Measurements from ENCODE around the gene SPAG9. TPM values are rescaled to one million over a fixed set of nuclear protein-coding genes. Genes with fewer than 3 reads are reported as not detected.

The SPAG9 gene
- polyA plus RNA-seq, 1 donor from 2014 or later: 6.1 TPM

DNA sequence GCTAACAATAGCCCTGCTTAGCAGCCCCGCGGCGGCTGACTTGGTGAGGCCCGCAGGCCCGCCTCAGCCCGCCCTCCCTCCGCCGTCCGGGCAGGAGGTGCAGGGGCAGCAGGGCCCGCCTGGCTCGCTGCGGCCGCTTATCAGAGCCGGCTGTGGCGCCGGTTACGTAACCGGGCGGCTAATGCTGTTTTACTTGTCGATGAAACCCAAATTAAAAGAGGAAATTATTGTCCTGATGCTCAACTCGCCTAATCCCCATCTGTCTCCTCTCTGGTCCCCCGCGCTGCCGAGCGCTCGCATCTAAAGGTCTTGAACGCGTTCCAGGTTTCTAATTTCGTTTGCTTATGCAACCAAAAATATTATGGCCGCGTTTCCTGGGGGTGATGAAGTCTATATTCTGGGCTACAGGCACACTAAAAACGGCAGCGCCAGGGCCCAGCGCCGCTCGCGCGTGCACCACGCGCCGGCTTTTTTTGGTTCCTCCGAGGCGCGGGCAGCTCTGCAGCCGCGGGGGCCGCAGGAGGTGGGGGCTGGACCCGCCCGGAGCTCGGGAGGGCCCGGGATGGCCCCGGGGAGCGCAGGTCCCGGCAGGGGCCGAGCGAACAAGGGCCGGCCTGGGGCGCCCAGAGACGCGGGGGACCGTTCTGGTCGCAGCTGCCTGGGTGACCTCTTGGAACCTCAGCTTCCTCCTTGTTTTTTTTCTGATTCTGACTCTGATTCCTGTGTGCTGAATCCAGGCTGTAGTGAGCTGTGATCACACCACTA, 189.3 kb downstream of the SPAG9 start:
- Mint-ChIP-seq H3K4me3 (peak overlapping the region; percentile 81 to 98 (median 88)), H3K27ac (peak overlapping the region in 2 of 3 donors; percentile 34 to 52), H3K36me3 (no peaks in the 10 kb centered on the region), H3K9me3 (no peaks in the 10 kb centered on the region), H3K4me1 (peaks cover 11 to 16% (median 13%) of the 10 kb centered on the region in 3 donors), H3K27me3 (peaks cover 14% of the 10 kb centered on the region)

DNA sequence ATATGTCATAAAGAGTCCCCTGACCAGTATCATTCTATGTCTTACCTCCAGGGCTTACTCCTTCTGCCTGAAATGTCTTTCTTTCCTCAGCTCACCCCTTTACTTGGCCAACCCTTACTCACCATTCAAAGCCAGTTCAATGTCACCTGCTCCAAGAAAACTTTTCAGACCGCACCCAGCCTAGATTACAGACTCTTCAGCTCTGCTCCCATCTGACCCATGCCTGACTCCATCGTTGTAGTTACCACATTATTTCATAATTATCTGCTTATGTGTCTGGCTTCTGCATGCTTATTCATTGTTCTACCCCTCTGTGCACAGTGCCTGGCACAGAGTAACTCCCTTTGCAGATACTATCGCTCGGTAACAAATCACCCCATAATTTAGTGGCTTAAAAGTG, 192.0 kb downstream of the SPAG9 start:
- Mint-ChIP-seq H3K4me3 (peak overlapping the region in 1 of 4 donors; percentile 19), H3K4me1 (peaks cover 11 to 16% (median 13%) of the 10 kb centered on the region in 3 donors), H3K9me3 (no peaks in the 10 kb centered on the region), H3K27me3 (peaks cover 14% of the 10 kb centered on the region), H3K27ac (no peak overlapping the region), H3K36me3 (no peaks in the 10 kb centered on the region)

DNA sequence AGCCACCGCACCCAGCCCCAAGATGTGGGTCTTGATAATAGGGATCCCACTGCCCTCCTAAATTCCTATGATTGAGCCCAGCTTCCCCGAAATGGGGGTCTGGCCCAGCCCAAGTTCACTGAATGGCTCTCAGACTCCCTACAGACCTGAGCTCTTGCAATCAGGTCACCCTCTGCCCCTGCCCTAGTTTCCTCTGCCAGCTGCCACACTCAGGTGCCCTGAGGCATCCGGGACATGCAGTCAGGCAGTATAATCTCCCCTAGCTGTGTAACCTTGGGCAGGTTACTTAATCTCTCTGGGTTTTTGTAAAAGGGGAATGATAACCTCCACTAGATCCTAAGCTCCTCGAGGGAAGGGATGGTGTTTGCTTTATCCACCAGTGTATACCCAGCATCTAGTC, 193.4 kb downstream of the SPAG9 start:
- no peaks in the 10 kb centered on the region for H3K36me3 Mint-ChIP-seq
- no peak overlapping the region for H3K4me3 Mint-ChIP-seq
- peaks cover 14% of the 10 kb centered on the region for H3K27me3 Mint-ChIP-seq
- H3K9me3 Mint-ChIP-seq: no peaks in the 10 kb centered on the region
- H3K27ac Mint-ChIP-seq: no peak overlapping the region
- peaks cover 11 to 16% (median 13%) of the 10 kb centered on the region in 3 donors for H3K4me1 Mint-ChIP-seq

DNA sequence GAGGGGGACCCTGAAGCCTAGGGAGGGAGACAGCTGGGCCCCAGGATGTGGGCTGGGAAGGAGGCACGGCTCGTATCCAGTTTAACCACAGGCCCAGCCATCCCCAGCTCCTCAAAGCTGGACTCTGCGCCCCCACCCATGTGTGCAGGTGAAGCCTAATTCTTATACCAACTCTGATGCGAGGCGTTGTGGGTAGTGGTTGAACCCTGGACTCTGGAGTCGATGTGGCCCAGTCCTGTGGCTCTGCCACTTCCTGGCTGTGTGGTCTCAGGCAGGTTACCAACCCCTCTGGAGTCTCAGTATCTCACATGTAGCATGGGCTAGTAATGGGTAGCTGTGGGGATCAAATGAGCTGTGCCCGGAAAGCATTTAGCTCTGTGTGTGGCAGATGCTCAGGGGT, 194.1 kb downstream of the SPAG9 start:
- H3K9me3 Mint-ChIP-seq: no peaks in the 10 kb centered on the region
- H3K4me3 Mint-ChIP-seq: no peak overlapping the region
- H3K4me1 Mint-ChIP-seq: peaks cover 10 to 18% (median 11%) of the 10 kb centered on the region in 3 donors
- no peak overlapping the region for H3K27ac Mint-ChIP-seq
- peaks cover 13% of the 10 kb centered on the region for H3K27me3 Mint-ChIP-seq
- H3K36me3 Mint-ChIP-seq: no peaks in the 10 kb centered on the region

DNA sequence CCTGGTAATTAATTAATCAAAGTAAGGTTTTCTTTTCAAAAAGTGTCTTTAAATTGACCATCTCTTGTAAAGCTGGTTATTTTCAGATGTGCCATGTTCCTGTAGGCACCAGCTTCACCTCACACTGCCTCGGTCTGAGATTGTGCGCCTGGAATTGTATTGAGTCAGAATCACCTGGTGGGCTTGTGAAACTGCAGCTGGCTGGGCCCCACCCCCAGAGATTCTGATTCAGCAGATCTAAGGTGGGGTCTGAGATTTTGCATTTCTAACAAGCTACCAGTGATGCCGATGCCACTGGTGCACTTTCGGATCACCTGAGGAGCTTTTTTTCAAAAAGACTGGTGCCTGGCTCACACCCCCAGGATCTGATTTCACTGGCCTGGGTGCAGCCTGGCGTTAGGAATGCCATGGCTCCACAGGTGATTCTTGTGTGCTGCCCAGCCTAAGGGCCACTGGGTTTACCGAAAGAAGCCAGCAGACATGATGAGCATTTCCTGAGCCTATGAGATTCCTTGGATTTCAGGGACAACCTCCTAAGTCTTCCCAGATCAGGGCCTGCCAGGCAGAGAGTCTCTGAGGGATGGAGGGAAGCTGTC, 195.3 kb downstream of the SPAG9 start:
- peaks cover 6 to 20% (median 8%) of the 10 kb centered on the region in 3 donors for H3K4me1 Mint-ChIP-seq
- no peak overlapping the region for H3K4me3 Mint-ChIP-seq
- H3K9me3 Mint-ChIP-seq: no peaks in the 10 kb centered on the region
- peaks cover 15% of the 10 kb centered on the region for H3K27me3 Mint-ChIP-seq
- no peaks in the 10 kb centered on the region for H3K36me3 Mint-ChIP-seq
- H3K27ac Mint-ChIP-seq: no peak overlapping the region

DNA sequence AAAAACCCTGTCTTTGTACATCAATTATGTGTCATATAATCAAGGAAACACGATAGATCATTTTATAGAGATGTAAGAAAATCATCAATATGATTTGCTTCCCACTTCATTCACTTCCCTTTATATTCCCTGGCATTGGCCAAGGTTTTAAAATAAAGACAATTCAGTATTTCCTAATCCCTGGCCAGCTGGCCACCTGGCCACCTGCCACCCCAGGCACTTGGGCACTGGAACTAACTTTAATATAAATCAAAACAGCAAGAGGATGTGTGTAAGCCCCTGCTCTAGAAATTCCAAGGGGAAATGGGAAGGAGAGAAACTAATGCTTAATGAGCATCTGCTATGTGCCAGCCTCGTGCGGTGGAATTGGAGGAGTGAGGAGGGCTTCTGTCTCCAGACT, 195.9 kb downstream of the SPAG9 start:
- Mint-ChIP-seq H3K27me3 (peaks cover 9% of the 10 kb centered on the region), H3K4me1 (peaks cover 2 to 17% (median 3%) of the 10 kb centered on the region in 3 donors)

DNA sequence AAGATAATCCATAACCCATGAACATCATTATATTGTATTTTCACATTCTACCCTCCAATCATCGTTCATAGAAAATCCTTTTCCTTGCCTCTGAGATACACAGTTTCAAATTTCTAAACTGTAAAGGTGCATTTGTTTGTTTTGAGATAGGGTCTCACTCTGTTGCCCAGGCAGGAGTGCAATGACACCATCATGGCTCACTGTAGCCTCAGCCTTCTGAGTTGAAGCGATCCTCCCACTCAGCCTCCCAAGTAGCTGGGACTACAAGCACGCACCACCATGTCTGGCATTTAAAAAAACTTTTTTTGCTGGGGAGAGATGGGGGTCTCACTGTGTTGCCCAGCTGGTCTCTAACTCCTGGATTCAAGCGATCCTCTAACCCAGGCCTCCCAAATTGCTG, 196.4 kb downstream of the SPAG9 start:
- Mint-ChIP-seq H3K27ac (no peak overlapping the region), H3K9me3 (no peaks in the 10 kb centered on the region), H3K36me3 (no peaks in the 10 kb centered on the region), H3K27me3 (peaks cover 5% of the 10 kb centered on the region), H3K4me3 (no peak overlapping the region), H3K4me1 (peaks cover 0 to 17% (median 3%) of the 10 kb centered on the region in 3 donors)

More for the DNA sequence above, 195.9 kb downstream of the SPAG9 start:
- Mint-ChIP-seq H3K4me3 (no peak overlapping the region), H3K9me3 (no peaks in the 10 kb centered on the region), H3K36me3 (no peaks in the 10 kb centered on the region), H3K27ac (no peak overlapping the region)

DNA sequence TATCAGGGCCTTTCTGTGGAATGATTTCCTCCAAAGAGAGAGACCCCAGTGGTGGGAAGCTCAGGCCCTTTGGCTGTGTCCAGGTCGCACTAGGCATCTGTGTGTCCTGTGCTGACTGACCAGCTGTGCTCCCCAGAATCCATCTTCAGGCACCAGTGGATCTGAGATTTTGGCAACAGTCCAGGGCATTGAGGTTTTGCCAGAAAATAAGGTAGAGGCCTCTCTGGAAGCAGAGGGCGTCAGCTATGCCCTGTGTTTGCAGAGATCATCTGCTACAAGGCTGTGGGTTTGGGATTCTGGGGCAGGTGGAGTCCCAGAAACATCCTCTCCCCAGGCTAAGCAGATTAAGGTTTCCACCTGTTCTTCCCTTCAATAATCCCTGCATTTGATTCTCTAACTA, 197.1 kb downstream of the SPAG9 start:
- H3K4me3 Mint-ChIP-seq: no peak overlapping the region
- no peaks in the 10 kb centered on the region for H3K36me3 Mint-ChIP-seq
- peaks cover 3% of the 10 kb centered on the region for H3K27me3 Mint-ChIP-seq
- H3K27ac Mint-ChIP-seq: no peak overlapping the region
- H3K9me3 Mint-ChIP-seq: no peaks in the 10 kb centered on the region
- H3K4me1 Mint-ChIP-seq: peaks cover 0 to 17% (median 4%) of the 10 kb centered on the region in 3 donors

DNA sequence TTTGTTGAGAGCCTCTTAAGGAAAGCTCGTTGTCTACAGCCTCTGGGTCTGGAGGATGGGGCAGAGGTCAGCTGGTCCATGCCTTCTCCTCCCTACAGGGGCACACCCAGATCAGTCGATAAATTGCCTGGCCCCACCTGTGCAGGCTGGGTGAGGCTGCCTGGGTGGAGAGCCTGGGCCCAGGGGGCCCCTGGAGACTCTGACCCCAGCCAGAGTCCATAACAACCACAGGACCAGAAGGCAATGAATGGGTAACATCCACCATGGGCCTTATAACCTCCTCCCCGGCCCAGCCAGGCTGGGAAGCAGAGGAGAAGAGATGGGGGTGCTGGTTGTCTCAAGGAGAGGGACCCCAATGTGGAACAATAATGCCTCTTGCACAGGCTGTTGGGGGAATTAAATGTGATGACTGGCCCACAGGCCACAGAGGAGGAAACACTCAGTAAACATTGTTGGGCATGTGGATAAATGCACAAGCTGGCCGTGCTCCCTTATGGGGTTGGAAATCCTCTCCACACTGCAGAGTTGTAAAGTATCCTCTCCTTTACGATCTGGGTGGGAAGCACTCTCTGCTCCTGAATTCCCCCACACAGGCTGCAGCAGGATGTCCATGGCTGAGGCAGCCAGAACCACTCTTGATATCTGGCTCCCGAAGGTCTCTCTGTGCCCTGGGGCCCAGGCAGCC, 197.8 kb downstream of the SPAG9 start:
- peaks cover 0 to 19% (median 4%) of the 10 kb centered on the region in 3 donors for H3K4me1 Mint-ChIP-seq

DNA sequence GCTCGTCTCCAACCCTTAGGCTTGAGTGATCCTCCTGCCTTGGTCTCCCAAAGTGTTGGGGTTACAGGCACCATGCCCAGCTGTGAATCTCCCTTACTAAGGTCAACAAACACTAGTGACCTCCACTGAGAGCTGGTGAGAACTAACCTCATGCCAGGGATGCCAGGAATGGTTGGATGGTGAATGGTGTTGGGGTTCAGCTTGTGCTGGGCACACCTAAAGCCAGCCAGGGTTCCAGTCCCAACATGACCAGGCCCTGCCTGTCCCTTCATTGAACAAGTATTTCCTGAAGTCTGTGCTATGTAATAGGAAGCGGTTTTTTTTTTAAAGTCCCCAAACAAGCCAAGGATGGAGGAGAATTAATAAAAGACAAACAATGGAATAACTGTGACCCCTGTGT, 198.6 kb downstream of the SPAG9 start:
- Mint-ChIP-seq H3K36me3 (no peaks in the 10 kb centered on the region), H3K4me3 (no peak overlapping the region), H3K4me1 (peaks cover 0 to 19% (median 4%) of the 10 kb centered on the region in 3 donors), H3K27ac (no peak overlapping the region), H3K9me3 (no peaks in the 10 kb centered on the region), H3K27me3 (peaks cover 6% of the 10 kb centered on the region)

More for the DNA sequence above, 197.8 kb downstream of the SPAG9 start:
- Mint-ChIP-seq H3K27me3 (peaks cover 3% of the 10 kb centered on the region), H3K9me3 (no peaks in the 10 kb centered on the region), H3K27ac (no peak overlapping the region), H3K36me3 (no peaks in the 10 kb centered on the region), H3K4me3 (no peak overlapping the region)

DNA sequence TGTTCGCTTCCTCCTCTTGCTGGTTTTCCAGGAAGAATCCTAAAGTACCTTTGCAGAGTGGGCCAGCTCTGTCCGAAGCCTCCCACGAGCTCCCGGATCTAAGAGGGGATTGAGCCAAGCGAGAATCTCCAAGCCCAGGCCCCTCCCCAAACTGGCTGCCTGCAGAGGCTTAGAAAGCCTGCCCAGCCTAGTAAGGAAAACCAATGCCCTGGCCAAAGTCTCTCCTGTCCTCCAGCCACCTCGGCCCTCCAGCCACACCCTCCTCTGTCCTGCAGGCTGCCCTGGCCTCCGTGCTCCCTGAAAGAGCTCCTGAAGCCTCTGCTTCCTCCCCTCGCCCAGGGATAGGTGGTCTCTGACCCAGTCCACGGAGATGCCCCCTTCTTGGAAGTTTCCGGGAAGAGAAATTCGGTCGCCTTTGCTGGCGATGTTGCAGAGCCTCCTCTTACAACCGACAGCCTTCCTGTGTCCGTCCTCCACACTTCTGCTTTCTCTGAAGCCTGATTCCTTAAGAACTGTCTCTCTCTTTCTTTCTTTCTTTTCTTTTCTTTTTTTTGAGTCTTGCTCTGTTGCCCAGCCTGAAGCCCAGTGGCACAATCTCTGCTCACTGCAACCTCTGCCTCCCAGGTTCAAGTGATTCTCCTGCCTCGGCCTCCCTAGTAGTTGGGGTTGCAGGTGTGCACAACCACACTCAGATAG, 199.6 kb downstream of the SPAG9 start:
- peak overlapping the region in 1 of 4 donors; percentile 63 for H3K4me3 Mint-ChIP-seq
- peaks cover 6% of the 10 kb centered on the region for H3K27me3 Mint-ChIP-seq
- peak overlapping the region in 2 of 3 donors; percentile 34 to 94 for H3K27ac Mint-ChIP-seq
- no peaks in the 10 kb centered on the region for H3K36me3 Mint-ChIP-seq
- peaks cover 3 to 19% (median 10%) of the 10 kb centered on the region in 3 donors for H3K4me1 Mint-ChIP-seq
- H3K9me3 Mint-ChIP-seq: no peaks in the 10 kb centered on the region

DNA sequence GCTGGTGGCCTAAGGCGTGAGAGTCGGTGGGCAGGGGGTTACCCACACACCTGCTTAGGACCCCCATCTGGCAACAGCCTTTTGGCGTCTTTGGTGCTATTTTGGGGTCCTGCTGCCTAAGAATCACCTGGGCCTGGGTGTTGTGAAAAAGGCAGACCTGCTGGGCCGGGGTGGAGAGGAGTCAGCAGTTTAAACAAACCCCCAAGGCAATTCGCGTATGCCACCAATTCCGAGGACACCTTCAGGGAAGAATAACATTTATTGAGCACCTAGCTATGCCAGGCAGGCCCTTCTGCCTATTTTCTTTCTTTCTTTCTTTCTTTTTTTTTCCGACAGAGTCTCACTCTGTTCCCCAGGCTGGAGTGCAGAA, 200.6 kb downstream of the SPAG9 start:
- Mint-ChIP-seq H3K9me3 (no peaks in the 10 kb centered on the region), H3K27me3 (peaks cover 6% of the 10 kb centered on the region), H3K4me3 (no peak overlapping the region), H3K27ac (peak overlapping the region in 1 of 3 donors; percentile 71), H3K36me3 (no peaks in the 10 kb centered on the region), H3K4me1 (peaks cover 6 to 19% (median 10%) of the 10 kb centered on the region in 3 donors)

DNA sequence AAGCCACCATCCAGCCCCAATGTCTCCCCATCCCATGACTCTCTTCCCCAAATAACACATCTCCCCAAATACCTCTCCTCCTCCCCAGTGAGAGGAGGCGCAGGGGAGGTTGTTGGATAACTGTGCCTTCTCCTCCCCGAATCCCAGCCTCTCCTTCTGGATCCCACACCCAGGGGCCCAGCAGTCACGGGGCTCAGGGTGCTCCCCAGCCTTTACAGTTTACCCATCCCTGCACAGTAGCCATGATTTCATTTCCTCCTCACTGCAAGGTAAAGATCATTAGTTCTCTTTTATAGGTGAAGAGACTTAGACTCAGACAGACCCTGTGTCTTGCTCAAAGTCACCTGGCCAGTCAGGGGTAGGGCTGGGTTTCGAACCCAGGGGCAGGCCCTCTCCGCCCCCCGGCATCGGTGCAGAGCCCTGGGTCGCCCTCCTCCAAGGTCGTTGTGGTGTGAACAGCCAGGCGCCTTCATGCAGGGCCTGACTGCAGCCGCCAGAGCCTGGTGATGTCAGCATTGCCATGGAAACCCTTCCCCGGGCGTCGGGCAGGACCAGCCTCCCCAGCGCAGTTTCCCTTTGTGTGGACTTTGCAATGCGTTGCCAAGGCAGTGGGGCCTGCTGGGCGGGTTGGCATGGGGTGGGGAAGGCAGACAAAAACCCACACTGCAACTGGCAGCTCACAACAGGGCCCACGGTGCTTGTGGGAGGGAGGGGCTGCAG, 201.2 kb downstream of the SPAG9 start:
- peak overlapping the region in 1 of 3 donors; percentile 80 for H3K27ac Mint-ChIP-seq
- no peaks in the 10 kb centered on the region for H3K36me3 Mint-ChIP-seq
- peaks cover 6% of the 10 kb centered on the region for H3K27me3 Mint-ChIP-seq
- H3K4me1 Mint-ChIP-seq: peaks cover 6 to 19% (median 10%) of the 10 kb centered on the region in 3 donors
- no peaks in the 10 kb centered on the region for H3K9me3 Mint-ChIP-seq
- H3K4me3 Mint-ChIP-seq: peak overlapping the region in 2 of 4 donors; percentile 49 to 86

DNA sequence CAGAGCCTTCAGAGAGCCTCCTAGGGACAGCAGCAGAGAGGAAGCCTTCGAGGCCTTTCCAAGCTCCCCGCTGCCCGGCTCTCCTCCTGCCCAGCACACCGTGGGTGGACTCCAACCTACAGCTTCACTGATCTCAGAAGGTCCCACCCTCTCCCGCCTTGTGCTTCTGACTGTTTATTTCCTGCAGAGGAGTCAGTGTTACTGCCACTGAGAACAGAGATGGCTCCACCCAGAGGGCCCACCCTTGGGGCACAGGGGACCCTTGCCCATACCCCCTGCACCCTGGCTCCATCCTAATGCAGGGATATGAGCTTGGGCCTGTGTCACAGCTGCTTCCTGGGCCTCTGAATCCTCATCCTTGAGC, 201.8 kb downstream of the SPAG9 start:
- Mint-ChIP-seq H3K27ac (peak overlapping the region in 1 of 3 donors; percentile 80), H3K4me1 (peaks cover 6 to 19% (median 10%) of the 10 kb centered on the region in 3 donors), H3K36me3 (no peaks in the 10 kb centered on the region), H3K27me3 (peaks cover 6% of the 10 kb centered on the region), H3K4me3 (peak overlapping the region in 1 of 4 donors; percentile 86), H3K9me3 (no peaks in the 10 kb centered on the region)
